ENCODE measurements around the gene SLC2A4RG. TPM values are rescaled to one million over a fixed set of nuclear protein-coding genes. Genes with fewer than 3 reads are reported as not detected.

The SLC2A4RG gene
- total RNA-seq: 3.4 TPM

GRCh38 chr20:63739130-63740069 lies at the start of gene SLC2A4RG:
Gene SLC2A4RG (plus strand): TSS chr20:63739776. CDS start chr20:63739913, 137 bp downstream.

GRCh38 chr20:63696628-63697356 lies 42.8 kb upstream of the SLC2A4RG start, which contains the start of gene TNFRSF6B:
Gene TNFRSF6B (plus strand): TSS chr20:63696652. CDS start chr20:63696768, 116 bp downstream.

GRCh38 chr20:63707558-63708300 lies 31.8 kb upstream of the SLC2A4RG start, which contains the start of the genes ARFRP1 and ZGPAT:
Gene ARFRP1 (minus strand): TSS chr20:63707976. CDS start chr20:63707091, 885 bp downstream.
Gene ZGPAT (plus strand): TSS chr20:63708039. CDS start chr20:63708581, 542 bp downstream.

GRCh38 chr20:63735859-63736718 lies 3.5 kb upstream of the SLC2A4RG start, which contains the start of gene LIME1:
Gene LIME1 (plus strand): TSS chr20:63736664. CDS start chr20:63737550, 886 bp downstream.

Small RNA genes lying within 50 kb of the gene (small RNA-seq; reads per million reads assigned to genes)
- gene LIME1 (ENCODE audit: low replicate concordance) (not detected), gene TNFRSF6B (ENCODE audit: low replicate concordance) (not detected)

Other genes starting within 250 kb of the SLC2A4RG start
- 281 TPM for gene EEF1A2, start 240.7 kb upstream of the SLC2A4RG start, total RNA-seq
- 80.8 TPM for gene PPDPF, start 219.0 kb upstream of the SLC2A4RG start, total RNA-seq
- not detected for gene PTK6, start 202.4 kb upstream of the SLC2A4RG start, total RNA-seq
- not detected for gene SRMS, start 192.0 kb upstream of the SLC2A4RG start, total RNA-seq
- gene FNDC11, start 185.6 kb upstream of the SLC2A4RG start, total RNA-seq: 4.1 TPM
- gene HELZ2, start 165.5 kb upstream of the SLC2A4RG start, total RNA-seq: 7.8 TPM
- gene GMEB2, start 112.7 kb upstream of the SLC2A4RG start, total RNA-seq: 9.7 TPM
- gene STMN3, start 86.4 kb upstream of the SLC2A4RG start, total RNA-seq: 107 TPM
- gene RTEL1, start 81.5 kb upstream of the SLC2A4RG start, total RNA-seq: 19.1 TPM
- 1.3 TPM for gene TNFRSF6B, start 43.1 kb upstream of the SLC2A4RG start, total RNA-seq
- gene ARFRP1, start 31.8 kb upstream of the SLC2A4RG start, total RNA-seq: 27.9 TPM
- gene ZGPAT, start 31.7 kb upstream of the SLC2A4RG start, total RNA-seq: 15.7 TPM
- 13.5 TPM for gene LIME1, start 3.1 kb upstream of the SLC2A4RG start, total RNA-seq
- gene ZBTB46, start 91.5 kb downstream of the SLC2A4RG start, total RNA-seq: 20.3 TPM
- gene ABHD16B, start 121.7 kb downstream of the SLC2A4RG start, total RNA-seq: not detected
- 32.6 TPM for gene TPD52L2, start 125.5 kb downstream of the SLC2A4RG start, total RNA-seq
- gene DNAJC5, start 155.3 kb downstream of the SLC2A4RG start, total RNA-seq: 80.4 TPM
- gene UCKL1, start 216.6 kb downstream of the SLC2A4RG start, total RNA-seq: 32.9 TPM
- gene ZNF512B, start 230.2 kb downstream of the SLC2A4RG start, total RNA-seq: 21.0 TPM
- gene SAMD10, start 239.9 kb downstream of the SLC2A4RG start, total RNA-seq: 10.0 TPM
- 88.3 TPM for gene PRPF6, start 241.4 kb downstream of the SLC2A4RG start, total RNA-seq